22Rv1 (cell line): Measurements from ENCODE around the gene DPCD.

Source experiments
- CTCF ChIP-seq: fragments of 450-650 bp; IDR thresholded peaks from 2 replicates; pipeline ENCODE4 v1.5.1; 2017; ENCODE audit warnings: mild to moderate bottlenecking
- ZFX ChIP-seq: fragments of 450-650 bp; IDR thresholded peaks from 2 replicates; pipeline ENCODE4 v1.6.1; 2017; ENCODE audit warnings: antibody characterized with exemption, borderline replicate concordance

- TF ChIP-seq CTCF (no peak), ZFX (no peak)
These were observed 58.2 kb downstream of the DPCD start for GRCh38 chr10:101646364-101646763.
